ENCODE measurements around the gene C16orf96.

DNA sequence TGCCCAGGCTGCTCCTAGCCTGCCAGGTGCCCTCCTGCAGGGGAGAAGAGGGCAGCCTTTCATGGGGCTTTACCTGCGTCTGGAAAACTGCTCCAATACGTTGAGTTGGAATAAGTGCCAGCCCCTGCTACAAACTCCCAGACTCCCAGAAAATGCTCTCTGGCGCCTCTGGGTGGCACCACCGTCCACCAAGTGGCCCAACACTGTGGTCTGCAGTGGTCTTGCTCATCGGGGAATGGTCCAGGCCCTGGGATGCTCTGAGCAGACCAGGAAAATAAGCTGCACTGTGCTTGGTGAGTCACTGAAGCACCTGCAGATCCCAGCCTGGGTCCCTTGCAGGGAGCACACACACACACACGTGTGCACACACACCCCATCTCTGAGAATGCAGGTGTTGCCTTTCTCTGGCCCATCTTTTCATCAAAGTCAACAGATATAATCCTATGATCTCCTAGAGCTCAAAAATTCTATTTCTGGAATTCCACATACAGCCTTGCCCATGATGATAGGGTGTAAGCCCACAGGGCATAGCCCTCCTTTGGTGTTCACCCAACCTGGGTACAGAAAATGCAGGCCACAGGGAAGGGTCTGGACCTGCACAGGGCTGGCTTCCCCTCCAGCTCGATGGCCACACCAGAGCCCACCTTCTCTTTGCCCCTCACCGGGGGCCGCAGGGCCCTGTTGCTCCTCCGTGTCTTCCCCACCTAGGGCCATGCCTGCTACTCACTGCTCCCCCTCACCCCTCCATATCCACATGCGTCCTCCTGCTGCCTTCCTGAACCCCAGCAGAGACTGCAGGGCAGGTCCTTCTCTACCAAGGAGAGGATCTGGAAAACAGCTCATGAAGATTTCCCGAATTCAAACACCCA lies 38.1 kb upstream of the C16orf96 start:
- TF ChIP-seq, protein P1, sequence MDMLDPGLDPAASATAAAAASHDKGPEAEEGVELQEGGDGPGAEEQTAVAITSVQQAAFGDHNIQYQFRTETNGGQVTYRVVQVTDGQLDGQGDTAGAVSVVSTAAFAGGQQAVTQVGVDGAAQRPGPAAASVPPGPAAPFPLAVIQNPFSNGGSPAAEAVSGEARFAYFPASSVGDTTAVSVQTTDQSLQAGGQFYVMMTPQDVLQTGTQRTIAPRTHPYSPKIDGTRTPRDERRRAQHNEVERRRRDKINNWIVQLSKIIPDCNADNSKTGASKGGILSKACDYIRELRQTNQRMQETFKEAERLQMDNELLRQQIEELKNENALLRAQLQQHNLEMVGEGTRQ (CRISPR knock-in tag; IDR thresholded peaks at IDR 0.05) = no peak
- TF ChIP-seq SOX15 (CRISPR knock-in tag; IDR thresholded peaks at IDR 0.05) (no peak), NR2C2 (CRISPR knock-in tag; IDR thresholded peaks at IDR 0.05) (no peak), ETV6 (CRISPR knock-in tag; IDR thresholded peaks at IDR 0.05) (no peak), FOXP1 (CRISPR knock-in tag; IDR thresholded peaks at IDR 0.05; ENCODE audit: borderline replicate concordance) (no peak)
- TF ChIP-seq, protein P2, sequence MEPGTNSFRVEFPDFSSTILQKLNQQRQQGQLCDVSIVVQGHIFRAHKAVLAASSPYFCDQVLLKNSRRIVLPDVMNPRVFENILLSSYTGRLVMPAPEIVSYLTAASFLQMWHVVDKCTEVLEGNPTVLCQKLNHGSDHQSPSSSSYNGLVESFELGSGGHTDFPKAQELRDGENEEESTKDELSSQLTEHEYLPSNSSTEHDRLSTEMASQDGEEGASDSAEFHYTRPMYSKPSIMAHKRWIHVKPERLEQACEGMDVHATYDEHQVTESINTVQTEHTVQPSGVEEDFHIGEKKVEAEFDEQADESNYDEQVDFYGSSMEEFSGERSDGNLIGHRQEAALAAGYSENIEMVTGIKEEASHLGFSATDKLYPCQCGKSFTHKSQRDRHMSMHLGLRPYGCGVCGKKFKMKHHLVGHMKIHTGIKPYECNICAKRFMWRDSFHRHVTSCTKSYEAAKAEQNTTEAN (CRISPR knock-in tag; IDR thresholded peaks at IDR 0.05) = no peak
- TF ChIP-seq, protein P3, sequence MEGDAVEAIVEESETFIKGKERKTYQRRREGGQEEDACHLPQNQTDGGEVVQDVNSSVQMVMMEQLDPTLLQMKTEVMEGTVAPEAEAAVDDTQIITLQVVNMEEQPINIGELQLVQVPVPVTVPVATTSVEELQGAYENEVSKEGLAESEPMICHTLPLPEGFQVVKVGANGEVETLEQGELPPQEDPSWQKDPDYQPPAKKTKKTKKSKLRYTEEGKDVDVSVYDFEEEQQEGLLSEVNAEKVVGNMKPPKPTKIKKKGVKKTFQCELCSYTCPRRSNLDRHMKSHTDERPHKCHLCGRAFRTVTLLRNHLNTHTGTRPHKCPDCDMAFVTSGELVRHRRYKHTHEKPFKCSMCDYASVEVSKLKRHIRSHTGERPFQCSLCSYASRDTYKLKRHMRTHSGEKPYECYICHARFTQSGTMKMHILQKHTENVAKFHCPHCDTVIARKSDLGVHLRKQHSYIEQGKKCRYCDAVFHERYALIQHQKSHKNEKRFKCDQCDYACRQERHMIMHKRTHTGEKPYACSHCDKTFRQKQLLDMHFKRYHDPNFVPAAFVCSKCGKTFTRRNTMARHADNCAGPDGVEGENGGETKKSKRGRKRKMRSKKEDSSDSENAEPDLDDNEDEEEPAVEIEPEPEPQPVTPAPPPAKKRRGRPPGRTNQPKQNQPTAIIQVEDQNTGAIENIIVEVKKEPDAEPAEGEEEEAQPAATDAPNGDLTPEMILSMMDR (IDR thresholded peaks at IDR 0.05) = peak; percentile 62
- TF ChIP-seq, protein P4, sequence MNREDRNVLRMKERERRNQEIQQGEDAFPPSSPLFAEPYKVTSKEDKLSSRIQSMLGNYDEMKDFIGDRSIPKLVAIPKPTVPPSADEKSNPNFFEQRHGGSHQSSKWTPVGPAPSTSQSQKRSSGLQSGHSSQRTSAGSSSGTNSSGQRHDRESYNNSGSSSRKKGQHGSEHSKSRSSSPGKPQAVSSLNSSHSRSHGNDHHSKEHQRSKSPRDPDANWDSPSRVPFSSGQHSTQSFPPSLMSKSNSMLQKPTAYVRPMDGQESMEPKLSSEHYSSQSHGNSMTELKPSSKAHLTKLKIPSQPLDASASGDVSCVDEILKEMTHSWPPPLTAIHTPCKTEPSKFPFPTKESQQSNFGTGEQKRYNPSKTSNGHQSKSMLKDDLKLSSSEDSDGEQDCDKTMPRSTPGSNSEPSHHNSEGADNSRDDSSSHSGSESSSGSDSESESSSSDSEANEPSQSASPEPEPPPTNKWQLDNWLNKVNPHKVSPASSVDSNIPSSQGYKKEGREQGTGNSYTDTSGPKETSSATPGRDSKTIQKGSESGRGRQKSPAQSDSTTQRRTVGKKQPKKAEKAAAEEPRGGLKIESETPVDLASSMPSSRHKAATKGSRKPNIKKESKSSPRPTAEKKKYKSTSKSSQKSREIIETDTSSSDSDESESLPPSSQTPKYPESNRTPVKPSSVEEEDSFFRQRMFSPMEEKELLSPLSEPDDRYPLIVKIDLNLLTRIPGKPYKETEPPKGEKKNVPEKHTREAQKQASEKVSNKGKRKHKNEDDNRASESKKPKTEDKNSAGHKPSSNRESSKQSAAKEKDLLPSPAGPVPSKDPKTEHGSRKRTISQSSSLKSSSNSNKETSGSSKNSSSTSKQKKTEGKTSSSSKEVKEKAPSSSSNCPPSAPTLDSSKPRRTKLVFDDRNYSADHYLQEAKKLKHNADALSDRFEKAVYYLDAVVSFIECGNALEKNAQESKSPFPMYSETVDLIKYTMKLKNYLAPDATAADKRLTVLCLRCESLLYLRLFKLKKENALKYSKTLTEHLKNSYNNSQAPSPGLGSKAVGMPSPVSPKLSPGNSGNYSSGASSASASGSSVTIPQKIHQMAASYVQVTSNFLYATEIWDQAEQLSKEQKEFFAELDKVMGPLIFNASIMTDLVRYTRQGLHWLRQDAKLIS (CRISPR knock-in tag; IDR thresholded peaks at IDR 0.05; ENCODE audit: borderline replicate concordance) = no peak

Measured in WTC11 (cell line).